Transverse colon (tissue), 4 donors: ENCODE results near the gene PDE4B.

Source experiments
- CTCF ChIP-seq, 5 experiments: fragments of 200-600 bp in 3 of 5; fragments of 450-650 bp in 2 of 5; sonication (generic) in 3 of 5; IDR thresholded peaks; 1 replicate in 2 of 5; 2 replicates in 3 of 5; pipeline ENCODE4 v1.5.1; 2016 to 2017; ENCODE audit warnings: antibody characterized with exemption in 5 of 5, inconsistent platforms in 3 of 5, mild to moderate bottlenecking in 2 of 5, moderate library complexity in 1 of 5
- EP300 ChIP-seq: sonication (generic); formaldehyde crosslinking; IDR thresholded peaks from one replicate; pipeline ENCODE4 v1.6.1; 2017; ENCODE audit warnings: antibody characterized with exemption, low read depth
- POLR2A ChIP-seq: fragments of 450-650 bp; IDR thresholded peaks from one replicate; pipeline ENCODE4 v1.6.1; 2016; ENCODE audit warnings: antibody characterized with exemption, mild to moderate bottlenecking, moderate library complexity
- POLR2AphosphoS5 ChIP-seq, 3 donors: sonication (generic); formaldehyde crosslinking; IDR thresholded peaks; one replicate each; pipeline ENCODE4 v1.6.1; 2016; ENCODE audit warnings: antibody characterized with exemption in 3 of 3

- no peak for TF ChIP-seq POLR2A
- TF ChIP-seq CTCF (IDR thresholded peaks at IDR 0.05), result no peak
- no peak for TF ChIP-seq POLR2AphosphoS5 (IDR thresholded peaks at IDR 0.05)
- TF ChIP-seq EP300, result no peak
These were observed 298.3 kb downstream of the PDE4B start for GRCh38 chr1:66090859-66091457.
